Kidney epithelial cell (primary cell): ENCODE data around the gene LCN15. TPM values are rescaled to one million over a fixed set of nuclear protein-coding genes. Genes with fewer than 3 reads are reported as not detected.
A peak's percentile ranks its signal among the peaks of the same experiment; 100 is the strongest.
"Not testable (repeated sequence)": the region's sequence is repeated elsewhere in the genome, so short reads cannot be mapped to it uniquely, and the experiment has no call there.

ENCODE experiments used
- DNase-seq: peaks from one replicate; pipeline ENCODE4 v3.0.0-alpha.2; 2010; ENCODE audit warnings: low read depth
- H3K27me3 ChIP-seq: 2 replicates; pipeline ENCODE4 v1.6.0; 2011; ENCODE audit warnings: low read length; ENCODE audit not compliant: control insufficient read depth, insufficient read depth
- H3K36me3 ChIP-seq: 2 replicates; pipeline ENCODE4 v1.5.1; 2011; ENCODE audit warnings: low read length; ENCODE audit not compliant: control insufficient read depth, insufficient read depth
- H3K4me3 ChIP-seq: 2 replicates; pipeline ENCODE4 v1.5.1; 2011; ENCODE audit warnings: low read depth, mild to moderate bottlenecking, control low read depth, low read length
- CTCF ChIP-seq: IDR thresholded peaks from 2 replicates; pipeline ENCODE4 v1.5.1; 2011; ENCODE audit warnings: mild to moderate bottlenecking, moderate library complexity, low read length, control low read depth, inconsistent platforms; ENCODE audit not compliant: insufficient read depth, poor library complexity, severe bottlenecking
- total RNA-seq: library from RNA; depleted of rRNA; stranded (reverse); fragments of >200 nt; gene quantifications from 2 replicates; pipeline ENCODE4 v1.2.3, GENCODE V29; 2015

The LCN15 gene
- total RNA-seq, 1 donor from 2014 or later = not detected

DNA sequence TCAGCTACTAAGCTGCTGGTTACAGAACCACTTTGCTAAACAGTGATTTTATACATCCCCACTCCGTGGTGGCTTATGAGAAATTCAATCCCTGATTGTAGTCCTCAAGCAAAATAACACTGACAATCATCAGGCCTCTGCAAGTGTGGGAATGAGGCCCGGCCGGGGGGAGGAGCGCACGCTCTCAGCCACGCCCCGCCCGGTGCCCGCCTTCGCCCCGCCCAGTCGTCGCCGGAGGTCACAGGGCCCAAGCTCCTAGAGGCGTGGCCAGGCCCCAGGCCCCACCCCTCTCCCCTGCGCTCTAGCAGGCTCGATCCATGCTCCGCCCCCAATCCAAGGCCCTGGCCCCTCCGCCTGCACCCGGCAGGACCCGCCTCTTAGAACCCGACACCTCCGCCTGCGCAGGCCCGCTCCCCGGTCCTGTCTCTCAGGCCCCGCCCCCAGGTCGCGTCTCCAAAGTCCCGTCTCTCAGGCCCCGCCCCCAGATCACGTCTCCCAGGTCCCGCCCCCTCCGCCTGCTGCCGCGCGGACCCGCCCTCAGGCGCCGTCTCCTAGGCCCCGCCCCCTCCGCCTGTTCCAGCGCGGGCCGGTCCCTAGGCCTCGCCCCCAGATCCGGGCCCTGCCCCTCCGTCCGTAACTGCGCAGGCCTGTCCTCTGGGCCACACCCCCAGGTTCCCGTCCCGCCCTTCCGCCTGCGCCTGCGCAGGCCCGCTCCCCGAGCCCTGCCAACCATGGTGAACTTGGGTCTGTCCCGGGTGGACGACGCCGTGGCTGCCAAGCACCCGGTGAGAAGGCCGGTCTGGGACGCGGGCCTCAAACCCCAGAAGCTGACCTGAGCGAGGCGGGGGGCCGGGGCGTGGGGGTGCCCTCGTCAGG lies 26.6 kb upstream of the LCN15 start, which contains the start of gene TMEM141:
Gene TMEM141 (plus strand): TSS at position 705 of the 876 bp plus-strand sequence. CDS start 27 bp downstream, at position 732.
- no peaks in the 10 kb centered on the region for H3K36me3 ChIP-seq
- TF ChIP-seq CTCF = no peak
- peak; percentile 95 for DNase-seq
- peaks cover 6% of the 10 kb centered on the region for H3K27me3 ChIP-seq
- peak within 1 kb of the TSS; percentile 74 for H3K4me3 ChIP-seq

GRCh38 chr9:136789523-136789937 lies 25.2 kb upstream of the LCN15 start:
- H3K27me3 ChIP-seq = no peaks in the 10 kb centered on the region
- no peak for DNase-seq
- H3K36me3 ChIP-seq = no peaks in the 10 kb centered on the region
- H3K4me3 ChIP-seq = no peak overlapping the region
- TF ChIP-seq CTCF = no peak

DNA sequence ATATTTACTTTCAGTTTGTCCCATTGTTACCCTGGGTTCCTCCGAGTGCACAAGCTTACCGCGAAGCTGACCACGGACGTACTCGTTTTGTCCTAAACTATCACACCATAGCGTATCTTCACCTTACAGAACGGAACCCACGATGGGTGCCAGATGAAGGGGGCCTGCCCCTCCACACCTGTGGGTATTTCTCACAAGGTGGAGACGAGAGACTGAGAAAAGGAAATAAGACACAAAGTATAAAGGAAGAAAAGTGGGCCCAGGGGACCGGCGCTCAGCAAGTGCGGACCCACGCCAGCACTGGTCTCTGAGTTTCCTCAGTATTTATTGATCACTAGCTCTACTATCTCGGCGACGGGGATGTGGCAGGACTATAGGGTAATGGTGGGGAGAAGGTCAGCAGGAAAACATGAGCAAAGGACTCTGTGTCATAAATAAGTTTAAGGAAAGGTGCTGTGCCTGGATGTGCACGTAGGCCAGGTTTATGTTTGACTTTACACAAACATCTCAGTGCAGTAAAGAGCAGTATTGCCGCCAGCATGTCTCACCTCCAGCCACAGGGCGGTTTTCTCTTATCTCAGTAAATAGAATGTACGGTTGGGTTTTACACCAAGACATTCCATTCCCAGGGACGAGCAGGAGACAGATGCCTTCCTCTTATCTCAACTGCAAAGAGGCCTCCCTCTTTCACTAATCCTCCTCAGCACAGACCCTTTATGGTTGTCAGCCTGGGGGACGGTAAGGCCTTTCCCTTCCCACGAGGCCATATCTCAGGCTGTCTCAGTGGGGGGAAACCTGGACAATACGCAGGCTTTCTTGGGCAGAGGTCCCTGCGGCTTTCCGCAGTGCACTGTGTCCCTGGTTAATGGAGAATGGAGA lies 24.6 kb upstream of the LCN15 start:
- H3K27me3 ChIP-seq, H3K4me3 ChIP-seq, H3K36me3 ChIP-seq, DNase-seq: not testable (repeated sequence)

DNA sequence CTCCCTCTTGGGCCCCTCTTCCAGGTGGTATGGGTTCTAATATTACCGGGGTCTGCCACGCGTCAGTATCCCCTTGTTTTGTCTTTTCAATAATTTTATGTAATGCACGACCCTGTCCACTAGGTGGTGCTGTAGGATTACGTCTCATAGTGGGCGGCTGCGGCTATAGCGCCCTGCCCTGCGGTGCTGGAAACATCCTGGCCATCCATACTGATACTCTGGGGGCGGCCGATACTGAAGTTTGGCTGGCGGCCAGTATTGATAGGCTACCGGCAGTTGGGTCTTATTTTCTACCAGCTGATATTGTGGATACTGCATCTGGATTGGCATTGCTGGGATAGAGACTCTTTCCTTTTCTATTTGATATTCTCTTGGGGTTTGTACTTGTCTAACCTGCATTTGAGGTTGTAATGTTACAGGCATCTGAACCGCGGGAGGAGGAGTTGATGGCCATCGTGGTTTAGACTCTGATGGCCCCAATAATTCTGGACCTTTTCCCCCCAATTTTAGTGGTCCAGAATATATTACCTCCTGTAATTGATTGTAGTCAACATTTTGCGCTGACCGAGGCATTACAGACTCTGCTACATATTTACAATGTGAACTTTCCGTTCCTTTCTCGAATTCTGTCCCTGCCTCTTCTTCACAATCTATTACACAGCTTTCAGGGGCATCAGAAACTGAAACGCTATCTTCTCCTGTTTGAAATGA lies 23.5 kb upstream of the LCN15 start:
- Histone ChIP-seq H3K4me3 (no peak overlapping the region), H3K27me3 (no peaks in the 10 kb centered on the region), H3K36me3 (no peaks in the 10 kb centered on the region)
- DNase-seq = no peak
- peak; percentile 75 for TF ChIP-seq CTCF

DNA sequence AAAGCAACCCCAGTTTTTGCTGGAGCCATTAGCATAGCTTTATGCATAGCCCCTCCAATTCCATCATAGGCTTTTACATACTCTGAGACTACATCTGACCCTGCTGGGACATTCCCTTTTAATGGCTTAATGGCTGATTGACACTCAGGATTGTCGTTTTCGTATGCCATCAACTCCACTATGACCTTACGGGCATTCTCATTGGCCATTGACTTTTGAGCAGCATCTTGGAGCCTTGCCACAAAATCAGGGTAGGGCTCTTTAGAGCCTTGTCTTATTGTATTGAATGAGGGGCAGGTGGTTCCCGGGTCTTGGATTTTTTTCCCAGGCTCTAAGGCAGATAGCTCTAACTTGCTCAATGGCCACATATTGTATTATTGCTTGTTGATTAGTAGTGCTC lies 22.7 kb upstream of the LCN15 start:
- not testable (repeated sequence) for H3K27me3 ChIP-seq, H3K36me3 ChIP-seq, DNase-seq, H3K4me3 ChIP-seq

DNA sequence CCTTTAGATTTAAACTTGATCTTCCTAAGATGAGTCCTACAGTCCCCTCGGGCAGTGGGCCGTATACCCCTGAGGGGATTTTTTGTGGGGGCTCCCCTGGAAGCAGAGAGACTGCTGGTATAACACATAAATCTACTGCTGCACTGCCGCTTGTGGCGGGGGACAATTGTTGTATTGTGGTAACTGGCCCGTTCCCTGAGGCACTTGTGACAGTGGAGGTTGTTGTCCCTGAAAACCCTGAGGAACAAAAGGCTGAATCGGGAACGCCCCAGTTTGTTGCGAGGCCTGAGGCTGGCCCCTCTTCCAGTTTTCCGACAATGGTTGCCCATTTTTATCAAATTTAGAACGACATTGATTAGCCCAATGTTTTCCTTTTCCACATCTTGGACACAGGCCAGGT lies 22.1 kb upstream of the LCN15 start:
- Histone ChIP-seq H3K36me3 (no peaks in the 10 kb centered on the region), H3K27me3 (no peaks in the 10 kb centered on the region), H3K4me3 (no peak overlapping the region)
- no peak for TF ChIP-seq CTCF
- no peak for DNase-seq

GRCh38 chr9:136785565-136786355 lies 21.4 kb upstream of the LCN15 start:
- not testable (repeated sequence) for DNase-seq, H3K36me3 ChIP-seq, H3K27me3 ChIP-seq, H3K4me3 ChIP-seq
